ENCODE results near the gene AUTS2.

DNA sequence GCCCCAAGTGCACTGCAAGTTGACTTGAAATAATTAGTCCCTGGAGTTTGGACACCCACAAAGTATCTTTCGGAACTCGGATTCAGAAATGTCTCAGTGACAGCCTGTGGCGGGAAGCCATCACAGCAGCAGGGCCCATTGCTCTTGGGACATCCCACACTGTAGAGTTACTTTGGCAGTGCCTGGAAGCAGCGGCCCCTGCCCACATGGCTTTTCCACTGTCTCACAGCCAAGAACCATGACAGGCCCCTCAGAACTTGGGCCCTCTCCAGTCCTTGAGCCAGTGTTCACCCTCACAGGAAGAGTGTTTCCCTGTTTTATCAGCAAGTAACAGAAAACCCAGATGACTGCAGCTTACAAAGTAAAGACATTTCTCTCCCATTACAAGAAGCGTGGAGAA, 1056.7 kb downstream of the AUTS2 start:
- TF ChIP-seq CTCF (IDR thresholded peaks at IDR 0.05; ENCODE audit: poor library complexity, severe bottlenecking) = no peak
- no peak for TF ChIP-seq POLR2AphosphoS5 (IDR thresholded peaks at IDR 0.05)
- TF ChIP-seq MXI1 (conservative IDR thresholded peaks at IDR 0.05; ENCODE audit: poor library complexity, severe bottlenecking) = no peak
- no peak for TF ChIP-seq EP300 (conservative IDR thresholded peaks at IDR 0.05; ENCODE audit: poor library complexity, severe bottlenecking)
- no peak for TF ChIP-seq RAD21 (conservative IDR thresholded peaks at IDR 0.05)
- no peak for TF ChIP-seq REST (IDR thresholded peaks at IDR 0.05; ENCODE audit: borderline replicate concordance)
- TF ChIP-seq EZH2 (IDR thresholded peaks at IDR 0.05; ENCODE audit: borderline replicate concordance, insufficient read depth, low read length, poor library complexity, severe bottlenecking) = no peak
- TF ChIP-seq TAF1 (IDR thresholded peaks at IDR 0.05; ENCODE audit: low read depth) = no peak
- TF ChIP-seq SMC3 (conservative IDR thresholded peaks at IDR 0.05; ENCODE audit: poor library complexity) = no peak
